ENCODE results near the gene ACTN1.

ACTN1 gene

DNA sequence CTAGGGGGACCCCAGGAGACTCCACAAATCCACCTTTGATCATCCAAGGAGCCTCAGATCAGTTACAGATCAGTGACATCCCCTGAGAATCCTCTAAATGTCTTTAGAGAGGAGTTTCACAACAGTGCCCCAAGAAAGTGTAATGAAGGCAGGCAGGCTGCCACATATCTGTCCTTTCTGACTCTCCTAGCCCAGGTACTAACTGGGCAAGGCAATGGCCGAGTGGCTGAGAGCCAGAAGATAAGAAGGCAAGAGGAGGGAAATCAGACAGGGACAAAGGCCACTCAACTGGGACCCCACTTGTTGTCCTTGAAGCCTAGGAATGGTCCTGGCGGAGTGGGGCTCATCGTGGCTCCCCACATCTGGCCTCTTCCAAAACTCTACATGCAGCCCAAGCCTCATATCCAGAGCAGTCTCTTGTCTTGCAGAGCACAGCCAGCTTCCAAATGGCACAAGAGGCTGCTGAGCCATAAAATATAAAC lies 11.6 kb downstream of the ACTN1 start:
- H3K4me3 Mint-ChIP-seq = no peak overlapping the region
- no peak overlapping the region for H3K27ac Mint-ChIP-seq
- H3K9me3 Mint-ChIP-seq = no peaks in the 10 kb centered on the region
- ATAC-seq (no peak), DNase-seq (ENCODE audit: low spot score in 2 of 2) (no peak)
- H3K4me1 Mint-ChIP-seq = peaks cover 57% of the 10 kb centered on the region
- no peaks in the 10 kb centered on the region for H3K36me3 Mint-ChIP-seq

DNA sequence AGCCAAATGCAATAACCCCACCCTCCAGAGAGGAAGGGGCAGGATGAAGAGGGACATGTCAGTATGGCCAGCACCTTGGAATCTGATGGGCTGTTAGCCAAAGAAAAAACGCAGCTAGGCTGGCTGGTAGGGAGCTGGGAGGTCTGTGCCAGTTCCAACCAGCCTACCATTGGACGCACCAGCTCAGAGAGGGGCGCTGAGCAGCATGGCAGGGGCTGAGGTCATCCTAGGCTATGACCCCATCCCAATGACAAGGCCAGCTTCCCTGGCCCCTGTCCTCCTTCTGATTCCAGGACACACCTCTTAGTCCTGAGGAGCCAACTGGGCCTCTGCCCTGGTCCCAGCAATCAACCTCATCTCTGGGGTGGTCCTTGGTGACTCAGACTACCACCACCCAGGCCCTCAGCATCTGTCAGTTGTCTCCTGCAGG lies 12.2 kb downstream of the ACTN1 start:
- Mint-ChIP-seq H3K36me3 (no peaks in the 10 kb centered on the region), H3K4me3 (no peak overlapping the region), H3K27ac (no peak overlapping the region), H3K9me3 (no peaks in the 10 kb centered on the region), H3K4me1 (peaks cover 57% of the 10 kb centered on the region)
- no peak for DNase-seq (ENCODE audit: low spot score in 2 of 2)
- ATAC-seq = no peak

DNA sequence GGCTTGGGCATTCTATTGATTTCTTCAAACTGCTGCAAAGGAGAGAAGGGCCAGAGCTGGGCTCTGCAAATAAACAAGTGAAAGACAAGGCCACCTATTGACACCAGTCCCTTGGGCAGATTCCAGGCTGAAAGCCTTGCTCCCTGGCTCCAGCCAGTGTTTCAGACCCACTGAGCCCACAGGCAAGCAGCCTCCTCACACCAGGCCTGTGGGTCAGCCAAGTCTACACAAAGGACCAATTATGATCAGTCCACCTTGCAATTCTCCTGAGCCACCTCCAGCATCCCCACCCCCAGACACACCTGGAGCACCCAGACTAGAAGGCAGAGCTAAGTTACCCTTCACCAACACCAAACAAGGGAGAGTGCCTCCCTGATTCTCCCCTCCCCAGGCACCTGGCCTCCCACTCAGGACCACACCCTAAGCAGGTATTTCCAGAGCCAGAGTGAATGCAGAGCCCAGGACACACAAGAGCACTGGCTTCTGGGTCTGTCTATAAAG lies 13.8 kb downstream of the ACTN1 start:
- no peaks in the 10 kb centered on the region for H3K9me3 Mint-ChIP-seq
- H3K36me3 Mint-ChIP-seq = no peaks in the 10 kb centered on the region
- DNase-seq (ENCODE audit: low spot score in 2 of 2) = no peak
- H3K4me1 Mint-ChIP-seq = peaks cover 41% of the 10 kb centered on the region
- H3K27ac Mint-ChIP-seq = no peak overlapping the region
- no peak overlapping the region for H3K4me3 Mint-ChIP-seq
- ATAC-seq = no peak

DNA sequence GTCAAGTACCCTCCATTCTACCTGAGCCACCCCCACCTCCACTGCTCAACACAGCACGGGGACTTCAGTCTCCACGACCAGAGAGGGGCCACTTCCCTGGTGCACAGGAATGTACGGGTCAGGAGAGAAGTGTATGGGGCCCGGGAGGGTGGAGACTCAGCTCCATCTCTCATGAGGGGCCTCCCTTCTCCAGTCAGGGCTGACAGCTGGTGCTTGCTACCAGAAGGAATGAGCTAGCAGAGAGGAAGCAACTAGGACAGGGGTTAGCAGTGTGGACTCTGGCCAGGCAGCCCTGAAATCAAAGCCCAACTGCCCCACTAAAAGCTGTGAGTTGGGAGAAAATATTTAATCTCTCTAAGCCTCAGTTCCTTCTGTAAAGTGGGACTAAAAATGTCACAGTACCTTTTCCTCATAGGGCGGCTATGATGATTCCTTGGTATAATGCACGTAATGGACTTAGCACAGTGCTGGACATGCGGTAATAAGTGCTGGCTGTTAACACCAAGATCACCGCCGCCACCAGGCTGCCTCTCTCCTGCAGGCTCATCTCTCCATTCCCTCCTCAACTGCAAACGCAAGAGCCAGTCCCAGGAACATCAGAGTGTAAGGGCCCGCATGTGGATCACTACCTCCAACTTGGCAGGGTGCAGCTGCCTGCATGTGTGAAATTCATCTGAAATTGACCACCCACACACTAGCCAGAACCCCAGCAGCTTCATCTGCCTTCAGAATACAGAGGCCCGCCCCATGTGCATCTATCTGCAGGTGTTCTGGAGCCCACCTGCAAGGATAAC lies 14.6 kb downstream of the ACTN1 start:
- Mint-ChIP-seq H3K36me3 (no peaks in the 10 kb centered on the region), H3K27ac (no peak overlapping the region), H3K4me3 (no peak overlapping the region), H3K4me1 (peaks cover 34% of the 10 kb centered on the region), H3K9me3 (no peaks in the 10 kb centered on the region)
- ATAC-seq (no peak), DNase-seq (ENCODE audit: low spot score in 2 of 2) (no peak)

DNA sequence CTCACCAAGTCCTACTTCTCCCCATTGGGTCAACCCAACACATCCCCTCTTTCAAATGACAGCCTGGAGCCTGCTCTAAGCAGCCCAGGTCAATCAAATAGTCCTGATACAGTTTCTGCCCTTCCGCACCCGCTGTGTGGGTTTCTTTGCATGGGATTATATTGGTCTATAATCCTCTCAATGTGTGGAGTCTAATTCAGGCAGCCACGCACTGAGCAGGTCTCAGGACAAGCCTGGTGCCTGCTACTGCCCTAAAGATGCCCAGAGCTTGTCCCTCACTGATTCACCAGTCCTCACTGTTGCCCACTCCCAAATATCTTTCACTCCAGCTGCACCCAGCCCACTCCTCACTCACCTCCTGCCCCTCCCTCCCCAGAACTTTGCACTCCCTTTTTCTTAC lies 16.4 kb downstream of the ACTN1 start:
- no peak for ATAC-seq
- H3K36me3 Mint-ChIP-seq = no peaks in the 10 kb centered on the region
- no peaks in the 10 kb centered on the region for H3K9me3 Mint-ChIP-seq
- no peak overlapping the region for H3K4me3 Mint-ChIP-seq
- H3K4me1 Mint-ChIP-seq = peaks cover 21% of the 10 kb centered on the region
- peak overlapping the region; percentile 3 for H3K27ac Mint-ChIP-seq
- no peak for DNase-seq (ENCODE audit: low spot score in 2 of 2)

DNA sequence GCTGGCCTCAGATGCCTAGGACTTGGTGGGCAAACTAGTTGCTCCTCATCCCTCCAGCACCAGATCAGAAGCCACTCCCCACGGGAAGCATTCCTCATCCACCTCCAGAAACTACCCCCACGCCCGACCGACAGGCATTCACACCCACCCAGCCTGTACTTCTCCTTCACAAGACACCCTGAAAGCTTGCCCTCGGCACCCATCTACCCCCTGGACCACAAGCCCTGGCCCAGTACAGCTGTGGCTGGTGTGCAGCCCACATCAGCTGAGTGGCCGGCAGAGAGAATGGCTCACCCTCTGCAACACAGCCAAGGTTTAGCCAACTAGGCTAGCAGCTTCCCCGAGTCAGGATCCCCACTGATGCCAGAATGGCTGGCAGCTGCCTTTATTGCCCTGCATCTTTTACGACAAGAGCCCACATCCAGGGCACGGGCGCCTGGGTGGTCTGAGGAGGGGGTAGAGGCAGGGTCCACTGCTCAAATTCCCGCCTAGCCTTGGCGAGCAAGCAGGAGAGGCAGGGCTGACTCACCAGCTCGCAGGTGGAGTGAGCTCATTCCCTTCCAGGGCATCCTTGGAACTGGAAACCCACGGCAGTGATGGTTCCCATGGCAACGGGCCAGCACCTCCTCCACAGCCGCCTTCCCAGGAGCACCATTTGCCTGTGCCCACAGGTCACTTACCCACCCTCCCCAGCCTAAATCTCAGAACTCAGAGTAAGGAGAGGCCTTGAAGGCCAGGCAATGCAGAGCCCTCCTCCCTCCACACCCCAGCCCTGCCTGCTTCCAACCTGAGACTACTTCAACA lies 17.1 kb downstream of the ACTN1 start:
- no peak for DNase-seq (ENCODE audit: low spot score in 2 of 2)
- Mint-ChIP-seq H3K4me3 (no peak overlapping the region), H3K9me3 (no peaks in the 10 kb centered on the region), H3K27ac (no peak overlapping the region), H3K4me1 (peaks cover 16% of the 10 kb centered on the region), H3K36me3 (no peaks in the 10 kb centered on the region)
- no peak for ATAC-seq

DNA sequence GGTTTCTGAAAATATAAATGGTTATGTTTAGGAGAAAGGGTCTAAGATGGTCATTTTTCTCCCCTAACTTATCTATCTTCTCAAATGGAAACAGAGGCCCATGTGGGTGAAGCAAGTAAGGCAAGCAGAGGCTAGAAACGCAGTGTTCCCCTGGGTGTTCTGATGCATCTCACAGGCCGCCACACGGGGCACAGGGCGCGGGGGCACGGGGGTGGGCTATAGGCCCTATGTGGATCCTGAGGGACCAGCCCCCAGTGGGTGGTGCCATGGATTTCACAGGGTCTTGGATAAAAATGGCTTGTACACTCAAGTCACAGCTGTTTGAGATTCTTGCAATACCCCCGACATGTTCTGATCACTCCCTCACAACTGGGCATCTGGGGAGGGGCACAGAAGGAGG lies 17.7 kb downstream of the ACTN1 start:
- H3K4me3 Mint-ChIP-seq = no peak overlapping the region
- H3K36me3 Mint-ChIP-seq = no peaks in the 10 kb centered on the region
- ATAC-seq (no peak), DNase-seq (ENCODE audit: low spot score in 2 of 2) (no peak)
- no peaks in the 10 kb centered on the region for H3K9me3 Mint-ChIP-seq
- no peak overlapping the region for H3K27ac Mint-ChIP-seq
- H3K4me1 Mint-ChIP-seq = peaks cover 16% of the 10 kb centered on the region

DNA sequence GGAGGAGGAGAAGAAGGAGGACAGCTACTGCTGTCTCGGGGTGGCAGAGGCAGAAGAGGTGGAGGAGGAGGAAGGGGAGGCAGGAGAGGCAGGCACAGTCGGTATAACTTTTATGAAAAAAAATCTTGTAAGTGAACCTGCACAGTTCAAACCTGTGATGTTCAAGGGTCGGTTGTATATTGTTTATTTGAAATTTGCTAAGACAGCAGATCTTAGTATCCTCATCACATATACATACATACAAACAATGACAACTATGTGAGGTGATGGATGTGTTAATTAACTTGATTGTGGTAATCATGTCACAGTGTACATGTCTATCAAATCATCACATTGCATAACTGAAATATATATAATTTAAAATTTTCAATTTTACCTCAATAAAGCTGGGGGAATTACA lies 19.0 kb downstream of the ACTN1 start:
- Mint-ChIP-seq H3K4me1 (peaks cover 11% of the 10 kb centered on the region), H3K4me3 (no peak overlapping the region), H3K27ac (no peak overlapping the region), H3K9me3 (no peaks in the 10 kb centered on the region), H3K36me3 (no peaks in the 10 kb centered on the region)
- ATAC-seq (no peak), DNase-seq (ENCODE audit: low spot score in 2 of 2) (no peak)

DNA sequence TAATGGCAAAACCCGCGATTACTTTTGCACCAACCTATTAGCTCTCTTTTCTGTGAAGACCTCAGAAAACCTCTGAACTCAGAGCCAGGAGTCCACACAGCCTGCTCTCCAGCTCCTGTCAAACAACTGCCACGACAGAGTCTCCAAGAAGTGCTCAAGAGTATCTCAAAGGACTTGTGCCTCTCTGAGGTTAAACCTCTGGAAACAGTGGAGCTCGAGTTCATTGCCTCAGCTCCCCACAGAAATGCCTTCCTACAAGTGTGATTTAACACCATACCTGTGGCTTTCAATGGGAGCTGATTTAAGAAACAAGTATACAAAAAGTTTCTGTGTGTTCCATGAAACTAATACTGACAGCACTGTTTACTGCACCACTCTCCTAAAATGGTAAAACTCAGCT lies 20.1 kb downstream of the ACTN1 start:
- Mint-ChIP-seq H3K4me3 (no peak overlapping the region), H3K4me1 (peaks cover 10% of the 10 kb centered on the region), H3K27ac (no peak overlapping the region), H3K9me3 (no peaks in the 10 kb centered on the region), H3K36me3 (no peaks in the 10 kb centered on the region)
- ATAC-seq (no peak), DNase-seq (ENCODE audit: low spot score in 2 of 2) (no peak)

DNA sequence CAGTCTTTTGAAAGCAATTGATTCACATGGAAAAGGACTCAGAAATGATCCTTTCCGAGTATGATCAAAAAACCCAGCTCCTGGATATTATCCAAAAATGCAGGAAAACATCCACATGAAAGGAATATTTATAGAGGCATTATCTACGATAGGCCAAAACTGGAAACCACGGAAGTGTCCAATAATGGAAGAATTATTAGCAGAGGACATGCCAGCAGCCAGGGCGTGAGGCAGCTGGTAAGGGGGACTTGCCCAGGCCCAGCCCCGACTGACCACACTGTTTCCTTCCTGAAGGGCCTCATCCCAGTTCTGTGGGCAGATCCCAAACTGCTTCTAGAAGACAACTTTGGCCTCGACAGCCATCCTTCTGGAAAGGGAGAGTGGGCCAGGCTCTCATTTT lies 20.5 kb downstream of the ACTN1 start:
- Mint-ChIP-seq H3K4me1 (peaks cover 10% of the 10 kb centered on the region), H3K4me3 (no peak overlapping the region), H3K27ac (no peak overlapping the region), H3K36me3 (no peaks in the 10 kb centered on the region), H3K9me3 (no peaks in the 10 kb centered on the region)
- no peak for DNase-seq (ENCODE audit: low spot score in 2 of 2)
- no peak for ATAC-seq

DNA sequence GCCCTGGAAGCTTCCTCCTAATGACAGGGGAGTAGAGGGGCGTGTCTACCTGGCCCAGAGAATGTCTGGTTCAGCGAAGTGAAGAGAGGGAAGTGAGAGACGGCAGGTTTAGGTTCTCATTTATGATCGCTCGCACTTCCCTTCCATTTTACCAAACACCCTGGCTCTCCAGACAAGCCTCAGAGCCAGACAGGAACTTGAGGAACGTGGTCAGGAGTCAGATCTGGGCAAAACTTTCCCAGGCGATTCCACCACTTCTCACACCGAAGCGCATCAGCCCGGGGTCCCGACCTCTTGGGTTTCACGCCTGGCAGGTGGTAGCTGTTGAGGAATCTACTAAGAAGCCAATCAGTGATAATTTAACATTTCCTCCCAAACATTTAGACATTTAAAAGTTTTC lies 21.3 kb downstream of the ACTN1 start:
- H3K27ac Mint-ChIP-seq = no peak overlapping the region
- ATAC-seq (no peak), DNase-seq (ENCODE audit: low spot score in 2 of 2) (no peak)
- no peaks in the 10 kb centered on the region for H3K9me3 Mint-ChIP-seq
- H3K4me3 Mint-ChIP-seq = no peak overlapping the region
- peaks cover 11% of the 10 kb centered on the region for H3K4me1 Mint-ChIP-seq
- H3K36me3 Mint-ChIP-seq = no peaks in the 10 kb centered on the region

DNA sequence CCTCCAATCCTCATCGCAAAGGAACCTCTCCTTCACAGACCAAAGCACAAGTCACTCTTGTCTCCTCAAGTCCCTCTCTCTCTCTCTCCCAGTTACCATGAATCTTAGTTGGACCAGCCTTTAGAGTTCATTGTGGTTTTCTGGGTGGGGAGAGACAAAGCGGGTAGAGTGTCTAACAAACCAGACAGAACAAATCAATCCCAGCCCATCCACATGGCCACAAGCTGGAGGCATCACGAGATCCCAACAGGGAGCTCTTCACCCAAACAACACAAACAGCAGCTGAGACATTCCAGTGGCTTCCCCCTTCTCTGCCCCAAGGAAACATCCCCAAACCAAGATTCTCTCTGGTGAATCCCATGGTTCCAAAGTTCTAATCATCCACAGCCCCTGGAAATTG lies 22.4 kb downstream of the ACTN1 start:
- H3K27ac Mint-ChIP-seq = no peak overlapping the region
- peaks cover 8% of the 10 kb centered on the region for H3K4me1 Mint-ChIP-seq
- no peak overlapping the region for H3K4me3 Mint-ChIP-seq
- no peaks in the 10 kb centered on the region for H3K9me3 Mint-ChIP-seq
- DNase-seq (ENCODE audit: low spot score in 2 of 2) = no peak
- no peak for ATAC-seq
- H3K36me3 Mint-ChIP-seq = no peaks in the 10 kb centered on the region

DNA sequence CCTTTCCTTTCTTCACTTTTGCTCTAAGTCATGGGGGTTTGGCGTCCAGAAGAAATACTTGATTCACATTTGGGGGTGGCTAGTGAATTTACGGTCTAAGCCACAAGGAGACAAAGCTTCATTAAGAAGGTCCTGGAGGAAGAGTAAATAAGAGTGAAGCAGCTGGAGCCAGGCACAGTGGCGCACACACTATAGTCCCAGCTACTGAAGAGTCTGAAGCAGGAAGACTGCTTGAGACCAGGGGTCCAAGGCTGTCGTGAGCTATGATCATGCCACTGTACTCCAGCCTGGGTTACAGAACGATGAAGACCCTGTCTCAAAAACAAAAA lies 23.3 kb downstream of the ACTN1 start:
- H3K4me3 Mint-ChIP-seq = no peak overlapping the region
- no peaks in the 10 kb centered on the region for H3K9me3 Mint-ChIP-seq
- ATAC-seq (no peak), DNase-seq (ENCODE audit: low spot score in 2 of 2) (no peak)
- no peaks in the 10 kb centered on the region for H3K36me3 Mint-ChIP-seq
- no peak overlapping the region for H3K27ac Mint-ChIP-seq
- peaks cover 8% of the 10 kb centered on the region for H3K4me1 Mint-ChIP-seq

DNA sequence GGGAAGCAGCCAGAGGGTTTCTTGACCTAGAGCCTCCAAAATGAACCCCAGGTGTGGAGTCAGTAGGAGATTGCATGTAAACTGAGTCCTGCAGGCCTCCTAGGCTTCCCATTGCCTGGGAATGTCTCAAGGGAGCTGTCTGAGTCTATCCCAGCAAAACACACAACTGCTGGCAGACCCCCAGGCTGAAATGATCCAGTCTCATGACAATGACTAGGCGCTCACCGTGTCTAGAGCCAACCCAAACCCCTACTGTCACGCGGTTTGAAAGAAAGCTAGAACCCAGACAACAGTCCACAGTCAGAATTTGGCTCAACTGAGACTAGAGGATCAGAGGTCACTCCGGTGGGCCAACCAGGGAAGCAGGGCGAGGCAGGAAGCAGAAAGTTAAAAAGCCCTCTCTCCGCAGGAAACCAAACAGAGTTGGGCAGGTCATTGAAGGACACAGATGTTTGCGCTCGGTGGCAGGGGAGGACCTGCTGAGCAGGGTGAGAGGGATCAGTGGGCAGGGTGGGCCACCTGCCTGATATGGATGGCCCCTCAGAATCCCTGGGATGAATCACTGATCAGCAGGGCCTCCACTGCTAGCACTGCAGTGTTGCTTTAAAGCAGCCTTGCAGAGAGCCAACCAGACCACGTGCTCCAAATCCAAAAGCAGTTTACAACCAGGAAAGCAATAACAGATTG lies 23.8 kb downstream of the ACTN1 start:
- peaks cover 8% of the 10 kb centered on the region for H3K4me1 Mint-ChIP-seq
- H3K36me3 Mint-ChIP-seq = no peaks in the 10 kb centered on the region
- ATAC-seq = no peak

DNA sequence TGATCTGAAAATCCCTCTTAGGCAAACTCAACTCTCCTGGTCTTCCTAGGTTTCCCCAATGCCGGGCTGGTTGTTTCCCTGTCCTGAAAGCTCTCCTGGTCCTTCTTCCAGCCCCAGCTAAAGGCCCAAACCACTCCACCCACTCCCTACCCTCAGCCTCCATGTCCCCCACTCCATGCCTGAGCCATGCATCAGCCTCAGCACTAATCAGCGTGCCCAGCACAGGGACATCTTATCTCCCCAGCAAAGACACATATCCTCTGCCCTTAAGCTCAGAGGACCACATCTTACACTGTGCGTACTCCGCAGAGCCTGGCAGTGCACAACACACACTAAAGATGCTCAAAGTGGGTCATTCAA lies 25.9 kb downstream of the ACTN1 start:
- H3K4me3 Mint-ChIP-seq = no peak overlapping the region
- H3K27ac Mint-ChIP-seq = no peak overlapping the region
- H3K36me3 Mint-ChIP-seq = no peaks in the 10 kb centered on the region
- H3K9me3 Mint-ChIP-seq = no peaks in the 10 kb centered on the region
- no peak for ATAC-seq
- peaks cover 8% of the 10 kb centered on the region for H3K4me1 Mint-ChIP-seq
- DNase-seq (ENCODE audit: low spot score in 2 of 2) = no peak

More for the DNA sequence above, 23.8 kb downstream of the ACTN1 start:
- Mint-ChIP-seq H3K27ac (no peak overlapping the region), H3K9me3 (no peaks in the 10 kb centered on the region), H3K4me3 (no peak overlapping the region)
- DNase-seq (ENCODE audit: low spot score in 2 of 2) = no peak
